ENCODE data around the gene GRPR. TPM values are rescaled to one million over a fixed set of nuclear protein-coding genes. Genes with fewer than 3 reads are reported as not detected.

The GRPR gene
- total RNA-seq, 1 donor from 2014 or later: 3.0 TPM

DNA sequence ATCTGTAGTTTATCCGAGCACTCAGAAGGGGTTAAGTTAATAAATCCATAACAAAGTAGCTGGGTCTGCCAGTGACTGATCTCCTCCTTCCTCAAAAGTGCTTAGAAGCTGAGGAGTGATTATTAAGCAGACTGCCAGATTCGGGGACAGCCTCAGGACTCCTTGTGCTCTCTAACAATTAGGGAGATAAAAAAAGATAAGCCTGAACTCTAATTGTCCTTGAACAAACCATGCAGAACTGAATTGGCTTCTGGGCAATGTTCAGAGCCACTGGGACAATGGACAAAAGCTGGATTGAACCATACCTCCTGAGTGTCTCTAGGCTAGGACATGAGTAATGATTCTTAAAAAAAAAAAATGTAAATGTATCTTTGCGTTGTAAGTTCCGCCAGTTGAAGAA lies 22.7 kb upstream of the GRPR start:
- Histone ChIP-seq H3K4me3 (ENCODE audit: insufficient read depth, low read depth, low read length) (no peak overlapping the region), H3K9me3 (ENCODE audit: insufficient read depth, low read depth, low read length) (no peaks in the 10 kb centered on the region), H3K9ac (ENCODE audit: low read length) (no peak overlapping the region), H4K20me1 (ENCODE audit: insufficient read depth, low read length) (no peaks in the 10 kb centered on the region), H3K4me1 (ENCODE audit: insufficient read depth, low read length) (no peaks in the 10 kb centered on the region), H3K27ac (ENCODE audit: low read depth, low read length) (no peak overlapping the region), H2AFZ (ENCODE audit: low read depth, low read length) (no peak overlapping the region), H3K4me2 (ENCODE audit: low read length) (no peak overlapping the region), H3K79me2 (ENCODE audit: insufficient read depth, low read length) (no peaks in the 10 kb centered on the region), H3K36me3 (ENCODE audit: insufficient read depth, low read length) (no peaks in the 10 kb centered on the region), H3K27me3 (ENCODE audit: insufficient read depth, low read length) (no peaks in the 10 kb centered on the region)
- Mint-ChIP-seq H3K36me3 (ENCODE audit: low read depth, unreplicated experiment) (no peaks in the 10 kb centered on the region), H3K4me3 (ENCODE audit: unreplicated experiment) (no peak overlapping the region), H3K9me3 (ENCODE audit: unreplicated experiment) (peaks cover 2% of the 10 kb centered on the region), H3K4me1 (ENCODE audit: low read depth, unreplicated experiment) (peaks cover 2% of the 10 kb centered on the region), H3K27ac (ENCODE audit: unreplicated experiment) (no peak overlapping the region), H3K27me3 (ENCODE audit: low read depth, unreplicated experiment) (no peaks in the 10 kb centered on the region)
- no peak for TF ChIP-seq CTCF (IDR thresholded peaks at IDR 0.05; ENCODE audit: insufficient read depth, low read depth, low read length)
- TF ChIP-seq EZH2 (IDR thresholded peaks at IDR 0.05; ENCODE audit: insufficient read depth, low read length): no peak
- no peak for DNase-seq (ENCODE audit: low read depth)
- peak; percentile 69 for FAIRE-seq

GRCh38 chrX:16101581-16101980 lies 21.8 kb upstream of the GRPR start:
- Histone ChIP-seq H2AFZ (ENCODE audit: low read depth, low read length) (no peak overlapping the region), H3K9me3 (ENCODE audit: insufficient read depth, low read depth, low read length) (no peaks in the 10 kb centered on the region), H3K4me2 (ENCODE audit: low read length) (no peak overlapping the region), H3K4me3 (ENCODE audit: insufficient read depth, low read depth, low read length) (no peak overlapping the region), H3K36me3 (ENCODE audit: insufficient read depth, low read length) (no peaks in the 10 kb centered on the region), H3K79me2 (ENCODE audit: insufficient read depth, low read length) (no peaks in the 10 kb centered on the region), H3K27ac (ENCODE audit: low read depth, low read length) (no peak overlapping the region), H3K27me3 (ENCODE audit: insufficient read depth, low read length) (no peaks in the 10 kb centered on the region), H3K4me1 (ENCODE audit: insufficient read depth, low read length) (no peaks in the 10 kb centered on the region), H4K20me1 (ENCODE audit: insufficient read depth, low read length) (no peaks in the 10 kb centered on the region), H3K9ac (ENCODE audit: low read length) (no peak overlapping the region)
- FAIRE-seq (peak; percentile 70), DNase-seq (ENCODE audit: low read depth) (no peak)
- peaks cover 2% of the 10 kb centered on the region for H3K4me1 Mint-ChIP-seq (ENCODE audit: low read depth, unreplicated experiment)
- H3K36me3 Mint-ChIP-seq (ENCODE audit: low read depth, unreplicated experiment): no peaks in the 10 kb centered on the region
- no peak overlapping the region for H3K4me3 Mint-ChIP-seq (ENCODE audit: unreplicated experiment)
- peaks cover 2% of the 10 kb centered on the region for H3K9me3 Mint-ChIP-seq (ENCODE audit: unreplicated experiment)
- H3K27me3 Mint-ChIP-seq (ENCODE audit: low read depth, unreplicated experiment): no peaks in the 10 kb centered on the region
- no peak overlapping the region for H3K27ac Mint-ChIP-seq (ENCODE audit: unreplicated experiment)
- TF ChIP-seq CTCF (IDR thresholded peaks at IDR 0.05; ENCODE audit: insufficient read depth, low read depth, low read length) (no peak), EZH2 (IDR thresholded peaks at IDR 0.05; ENCODE audit: insufficient read depth, low read length) (no peak)

DNA sequence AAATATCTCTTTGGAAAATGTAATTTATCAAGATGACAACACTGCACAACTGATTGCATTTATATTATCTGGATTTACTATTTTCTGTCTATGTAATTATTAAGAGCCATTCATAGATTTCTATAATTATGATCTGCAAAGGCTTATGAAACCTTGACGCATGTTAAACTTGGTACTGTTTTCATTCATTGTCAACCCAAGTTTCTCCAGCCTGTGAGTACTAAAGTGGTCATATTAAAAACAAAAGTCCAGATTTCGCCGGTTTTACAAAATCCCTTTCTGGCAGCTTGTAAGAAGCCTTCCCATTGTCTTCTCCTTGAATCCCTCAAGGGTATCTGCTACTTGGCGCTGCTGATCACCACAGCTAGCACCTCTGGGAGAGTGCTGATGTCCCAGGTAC lies 19.7 kb upstream of the GRPR start:
- H3K27me3 Mint-ChIP-seq (ENCODE audit: low read depth, unreplicated experiment): no peaks in the 10 kb centered on the region
- H3K9me3 ChIP-seq (ENCODE audit: insufficient read depth, low read depth, low read length): no peaks in the 10 kb centered on the region
- DNase-seq (ENCODE audit: low read depth) (no peak), FAIRE-seq (no peak)
- TF ChIP-seq CTCF (IDR thresholded peaks at IDR 0.05; ENCODE audit: insufficient read depth, low read depth, low read length) (no peak), EZH2 (IDR thresholded peaks at IDR 0.05; ENCODE audit: insufficient read depth, low read length) (no peak)
- H3K4me3 ChIP-seq (ENCODE audit: insufficient read depth, low read depth, low read length): no peak overlapping the region
- H3K27me3 ChIP-seq (ENCODE audit: insufficient read depth, low read length): no peaks in the 10 kb centered on the region
- H3K4me1 Mint-ChIP-seq (ENCODE audit: low read depth, unreplicated experiment): peaks cover 2% of the 10 kb centered on the region
- no peak overlapping the region for H3K4me3 Mint-ChIP-seq (ENCODE audit: unreplicated experiment)
- H3K36me3 Mint-ChIP-seq (ENCODE audit: low read depth, unreplicated experiment): no peaks in the 10 kb centered on the region
- no peaks in the 10 kb centered on the region for H3K36me3 ChIP-seq (ENCODE audit: insufficient read depth, low read length)
- H3K27ac ChIP-seq (ENCODE audit: low read depth, low read length): no peak overlapping the region
- H3K4me1 ChIP-seq (ENCODE audit: insufficient read depth, low read length): no peaks in the 10 kb centered on the region
- no peak overlapping the region for H3K4me2 ChIP-seq (ENCODE audit: low read length)
- no peak overlapping the region for H2AFZ ChIP-seq (ENCODE audit: low read depth, low read length)
- H3K79me2 ChIP-seq (ENCODE audit: insufficient read depth, low read length): no peaks in the 10 kb centered on the region
- H3K9ac ChIP-seq (ENCODE audit: low read length): no peak overlapping the region
- peaks cover 2% of the 10 kb centered on the region for H3K9me3 Mint-ChIP-seq (ENCODE audit: unreplicated experiment)
- no peak overlapping the region for H3K27ac Mint-ChIP-seq (ENCODE audit: unreplicated experiment)
- H4K20me1 ChIP-seq (ENCODE audit: insufficient read depth, low read length): no peaks in the 10 kb centered on the region
